Loucy (cell line): ENCODE measurements around the gene CCDC102B.

ENCODE experiments used
- H2AFZ ChIP-seq: fragments of 200-600 bp; sonication (generic); 2 replicates; pipeline ENCODE4 v1.6.0; 2016; ENCODE audit warnings: antibody characterized with exemption, mild to moderate bottlenecking, low read length, moderate library complexity
- H3F3A ChIP-seq: fragments of 200-600 bp; 2 replicates; pipeline ENCODE4 v1.6.0; 2016; ENCODE audit warnings: antibody characterized with exemption, low read depth, mild to moderate bottlenecking
- H3K27me3 ChIP-seq: fragments of 200-600 bp; sonication (generic); 2 replicates; pipeline ENCODE4 v1.6.1; 2014; ENCODE audit warnings: low read length, mild to moderate bottlenecking; ENCODE audit not compliant: insufficient read depth, poor library complexity, severe bottlenecking
- H3K36me3 ChIP-seq: fragments of 200-600 bp; sonication (generic); 2 replicates; pipeline ENCODE4 v1.6.1; 2016; ENCODE audit warnings: low read length; ENCODE audit not compliant: insufficient read depth
- H3K4me1 ChIP-seq: fragments of 200-600 bp; sonication (generic); 2 replicates; pipeline ENCODE4 v1.5.1; 2014; ENCODE audit warnings: low read length, mild to moderate bottlenecking; ENCODE audit not compliant: insufficient read depth, poor library complexity, severe bottlenecking
- H3K4me2 ChIP-seq: fragments of 200-600 bp; sonication (generic); 2 replicates; pipeline ENCODE4 v1.6.0; 2014; ENCODE audit warnings: antibody characterized with exemption, low read length, low read depth, mild to moderate bottlenecking; ENCODE audit not compliant: poor library complexity, severe bottlenecking
- H3K4me3 ChIP-seq: fragments of 200-600 bp; sonication (generic); 2 replicates; pipeline ENCODE4 v1.5.1; 2014; ENCODE audit warnings: low read length, mild to moderate bottlenecking, mixed read lengths; ENCODE audit not compliant: poor library complexity, severe bottlenecking
- H3K79me2 ChIP-seq: fragments of 200-600 bp; sonication (generic); 2 replicates; pipeline ENCODE4 v1.6.1; 2014; ENCODE audit warnings: low read length; ENCODE audit not compliant: insufficient read depth
- H3K9ac ChIP-seq: fragments of 200-600 bp; sonication (generic); 2 replicates; pipeline ENCODE4 v1.6.0; 2014; ENCODE audit warnings: mild to moderate bottlenecking, low read depth, low read length, moderate library complexity; ENCODE audit not compliant: poor library complexity, severe bottlenecking
- H3K9me2 ChIP-seq: fragments of 200-600 bp; sonication (generic); replicated peaks from 2 replicates; pipeline ENCODE4 v1.6.1; 2016; ENCODE audit warnings: low read depth, low read length, mixed read lengths
- H3K9me3 ChIP-seq: fragments of 200-600 bp; sonication (generic); 2 replicates; pipeline ENCODE4 v1.6.1; 2014; ENCODE audit warnings: mild to moderate bottlenecking, antibody characterized with exemption, low read length, low read depth; ENCODE audit not compliant: insufficient read depth
- H4K20me1 ChIP-seq: fragments of 200-600 bp; sonication (generic); 2 replicates; pipeline ENCODE4 v1.6.0; 2014; ENCODE audit warnings: antibody characterized with exemption, low read length, mild to moderate bottlenecking; ENCODE audit not compliant: insufficient read depth, poor library complexity, severe bottlenecking
- EZH2phosphoT487 ChIP-seq: fragments of 200-600 bp; IDR thresholded peaks from 2 replicates; pipeline ENCODE4 v1.6.1; 2018; ENCODE audit warnings: antibody characterized with exemption, mild to moderate bottlenecking, moderate library complexity, borderline replicate concordance
- TF ChIP-seq, protein P1 (sequence below): fragments of 200-600 bp; sonication (generic); conservative IDR thresholded peaks from 2 replicates; pipeline ENCODE4 v1.5.1; 2014; ENCODE audit warnings: mild to moderate bottlenecking, antibody characterized with exemption, low read length

CCDC102B gene

DNA sequence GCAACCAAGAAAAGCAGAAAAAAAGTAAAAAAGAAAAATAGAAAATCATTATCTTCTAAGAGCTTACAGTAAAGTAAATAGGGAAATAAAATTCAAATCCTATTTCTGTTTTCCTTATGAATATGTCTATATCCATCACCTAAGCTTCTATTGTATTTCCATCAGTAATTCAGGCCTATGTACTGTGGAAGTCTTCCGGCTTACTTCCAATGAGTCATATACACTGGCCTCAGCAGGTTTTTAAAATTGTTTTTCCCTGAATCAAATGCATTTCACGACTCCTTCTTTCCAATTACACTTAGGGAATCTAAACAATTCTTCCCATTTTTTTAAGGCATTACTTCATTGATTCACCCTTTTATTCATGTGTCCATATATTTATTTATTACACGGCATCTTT lies 164.7 kb downstream of the CCDC102B start:
- Histone ChIP-seq H3K79me2 (no peaks in the 10 kb centered on the region), H3K36me3 (no peaks in the 10 kb centered on the region), H3K4me2 (no peak overlapping the region), H3K9me2 (no peaks in the 10 kb centered on the region), H3K9me3 (no peaks in the 10 kb centered on the region), H3K9ac (no peak overlapping the region), H3F3A (no peaks in the 10 kb centered on the region), H3K4me3 (no peak overlapping the region), H3K4me1 (no peaks in the 10 kb centered on the region), H2AFZ (no peak overlapping the region), H3K27me3 (no peaks in the 10 kb centered on the region), H4K20me1 (no peaks in the 10 kb centered on the region)
- TF ChIP-seq, protein P1, sequence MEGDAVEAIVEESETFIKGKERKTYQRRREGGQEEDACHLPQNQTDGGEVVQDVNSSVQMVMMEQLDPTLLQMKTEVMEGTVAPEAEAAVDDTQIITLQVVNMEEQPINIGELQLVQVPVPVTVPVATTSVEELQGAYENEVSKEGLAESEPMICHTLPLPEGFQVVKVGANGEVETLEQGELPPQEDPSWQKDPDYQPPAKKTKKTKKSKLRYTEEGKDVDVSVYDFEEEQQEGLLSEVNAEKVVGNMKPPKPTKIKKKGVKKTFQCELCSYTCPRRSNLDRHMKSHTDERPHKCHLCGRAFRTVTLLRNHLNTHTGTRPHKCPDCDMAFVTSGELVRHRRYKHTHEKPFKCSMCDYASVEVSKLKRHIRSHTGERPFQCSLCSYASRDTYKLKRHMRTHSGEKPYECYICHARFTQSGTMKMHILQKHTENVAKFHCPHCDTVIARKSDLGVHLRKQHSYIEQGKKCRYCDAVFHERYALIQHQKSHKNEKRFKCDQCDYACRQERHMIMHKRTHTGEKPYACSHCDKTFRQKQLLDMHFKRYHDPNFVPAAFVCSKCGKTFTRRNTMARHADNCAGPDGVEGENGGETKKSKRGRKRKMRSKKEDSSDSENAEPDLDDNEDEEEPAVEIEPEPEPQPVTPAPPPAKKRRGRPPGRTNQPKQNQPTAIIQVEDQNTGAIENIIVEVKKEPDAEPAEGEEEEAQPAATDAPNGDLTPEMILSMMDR: no peak
- TF ChIP-seq EZH2phosphoT487: no peak

DNA sequence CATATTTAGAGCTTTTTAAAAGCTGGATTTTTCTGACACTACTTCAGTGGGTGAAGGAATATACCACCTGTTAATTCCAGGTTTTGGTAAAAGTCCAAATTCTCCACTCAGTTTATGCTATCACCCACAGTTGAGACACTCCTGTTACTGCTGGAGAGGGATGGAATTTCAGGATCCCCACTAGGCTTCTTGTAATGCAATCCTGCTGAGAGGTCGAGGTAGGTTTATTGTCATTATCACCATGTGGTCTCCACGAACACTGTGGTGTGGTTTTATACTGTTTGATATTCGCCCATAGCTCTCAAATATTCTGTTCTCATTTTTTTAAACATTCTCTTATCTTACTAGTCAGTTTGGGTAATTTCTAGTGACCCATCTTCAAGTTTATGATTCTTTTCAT lies 167.9 kb downstream of the CCDC102B start:
- Histone ChIP-seq H3K9me3 (no peaks in the 10 kb centered on the region), H3K4me2 (no peak overlapping the region), H3K4me3 (no peak overlapping the region), H3K9me2 (no peaks in the 10 kb centered on the region), H4K20me1 (no peaks in the 10 kb centered on the region), H3K79me2 (no peaks in the 10 kb centered on the region), H3K9ac (no peak overlapping the region), H3K36me3 (no peaks in the 10 kb centered on the region), H2AFZ (no peak overlapping the region), H3K27me3 (no peaks in the 10 kb centered on the region), H3K4me1 (no peaks in the 10 kb centered on the region), H3F3A (no peaks in the 10 kb centered on the region)
- TF ChIP-seq, protein P1: no peak
- TF ChIP-seq EZH2phosphoT487: no peak

DNA sequence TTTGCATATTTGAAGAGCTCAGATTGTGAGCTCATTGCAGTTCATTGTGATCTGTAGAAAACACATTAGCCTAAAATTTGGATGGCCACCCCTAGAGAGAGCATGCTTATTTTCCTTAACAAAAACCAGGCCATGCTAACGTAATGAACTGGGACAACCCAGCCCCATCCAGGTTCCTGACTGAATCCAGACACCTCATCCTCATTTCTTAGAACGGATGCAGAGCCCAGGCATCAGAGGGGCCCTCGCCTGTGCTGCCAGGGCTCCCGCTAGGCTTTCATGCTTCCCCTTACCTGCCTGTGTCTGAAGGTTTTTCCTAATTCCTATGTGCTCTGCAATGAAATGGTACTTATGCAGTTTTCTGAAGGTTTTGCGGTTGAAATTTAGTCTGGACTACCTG lies 171.1 kb downstream of the CCDC102B start:
- Histone ChIP-seq H3K36me3 (no peaks in the 10 kb centered on the region), H3K9me3 (no peaks in the 10 kb centered on the region), H3K4me1 (no peaks in the 10 kb centered on the region), H3K27me3 (no peaks in the 10 kb centered on the region), H3K4me3 (no peak overlapping the region), H3K4me2 (no peak overlapping the region), H3K79me2 (no peaks in the 10 kb centered on the region), H3K9me2 (no peaks in the 10 kb centered on the region), H2AFZ (no peak overlapping the region), H4K20me1 (no peaks in the 10 kb centered on the region), H3K9ac (no peak overlapping the region), H3F3A (no peaks in the 10 kb centered on the region)
- no peak for TF ChIP-seq EZH2phosphoT487
- TF ChIP-seq, protein P1: no peak
